Stimulated activated CD8-positive, alpha-beta memory T cell treated with anti-CD3 and anti-CD28 coated beads, Interleukin-2, amount 100 ng/mL, for 48 hours (primary cell): ENCODE results near the gene COPS4.
A peak's percentile ranks its signal among the peaks of the same experiment; 100 is the strongest.
"Not testable (repeated sequence)": the region's sequence is repeated elsewhere in the genome, so short reads cannot be mapped to it uniquely, and the experiment has no call there.

ENCODE experiments used
- DNase-seq, 2 donors: peaks; one replicate each; pipeline ENCODE4 v3.0.0-alpha.2; 2020; ENCODE audit warnings: low read depth in 2 of 2

COPS4 gene

DNA sequence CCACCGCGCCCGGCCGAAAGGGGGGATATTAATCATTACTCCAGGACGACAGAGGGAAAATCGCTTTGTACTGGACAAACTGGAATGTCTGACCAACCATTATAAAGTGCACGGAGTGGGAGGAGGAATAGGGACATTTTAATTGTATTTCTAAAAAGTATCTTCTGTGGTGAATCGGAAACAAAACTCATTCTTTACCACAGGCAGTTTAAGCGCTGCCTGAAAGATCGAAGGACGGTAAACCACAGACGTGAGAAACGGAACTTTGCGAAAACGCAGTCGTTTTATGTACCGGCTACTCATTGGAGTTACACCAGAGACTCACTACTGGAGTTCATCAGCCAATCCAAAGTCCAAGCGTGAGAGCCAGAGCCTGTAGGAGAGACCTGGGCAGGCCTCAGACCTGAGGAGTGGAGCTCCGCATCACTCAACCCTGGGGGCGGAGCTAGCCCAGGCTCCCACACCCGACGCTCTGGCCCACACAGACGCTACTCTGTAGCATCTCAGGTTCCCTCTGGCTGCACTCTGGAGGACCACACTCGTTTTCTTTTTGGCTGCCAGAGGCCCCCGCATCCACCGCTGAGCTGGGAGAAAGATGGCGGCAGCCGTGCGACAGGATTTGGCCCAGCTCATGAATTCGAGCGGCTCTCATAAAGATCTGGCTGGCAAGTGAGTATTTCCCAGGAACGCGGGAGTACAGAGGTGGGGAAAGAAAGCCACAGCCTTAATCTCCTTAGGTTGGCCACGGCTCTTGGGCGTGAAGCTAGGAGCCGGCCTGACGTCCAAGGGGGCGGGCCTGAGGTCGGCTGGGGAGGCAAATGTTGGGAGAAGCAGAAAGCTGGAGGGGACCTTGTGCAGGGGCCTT lies at the start of gene COPS4:
Gene COPS4, plus strand, starts transcription at position 554 of the 865 bp plus-strand sequence. Its CDS starts 42 bp downstream, at position 596.
- DNase-seq, result peak; percentile 91 to 92

GRCh38 chr4:82987519-82987918 lies 47.5 kb upstream of the COPS4 start:
- DNase-seq, result not testable (repeated sequence)

DNA sequence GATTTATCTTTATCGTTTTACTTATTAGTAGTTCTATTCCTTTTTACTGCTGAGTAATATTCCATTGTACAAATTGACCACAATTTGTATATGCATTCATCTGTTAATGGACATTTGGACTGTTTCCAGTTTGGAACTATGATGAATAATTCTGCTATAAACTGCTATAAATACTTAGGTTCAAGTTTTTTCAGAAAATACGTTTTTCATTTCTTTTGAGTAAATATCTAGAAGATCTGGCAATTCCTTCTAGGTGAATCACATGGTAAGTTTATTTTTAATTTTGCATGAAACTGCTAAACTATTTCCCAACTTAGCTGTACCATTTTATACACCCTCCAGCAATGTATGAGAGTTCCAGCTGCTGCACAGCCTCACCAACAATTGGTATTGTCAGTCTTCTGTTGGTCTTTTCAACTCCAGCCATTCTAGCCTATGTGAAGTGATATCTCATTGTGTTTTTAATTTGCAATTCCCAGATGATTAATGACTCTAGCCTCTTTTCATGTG lies 46.6 kb upstream of the COPS4 start:
- no peak for DNase-seq

DNA sequence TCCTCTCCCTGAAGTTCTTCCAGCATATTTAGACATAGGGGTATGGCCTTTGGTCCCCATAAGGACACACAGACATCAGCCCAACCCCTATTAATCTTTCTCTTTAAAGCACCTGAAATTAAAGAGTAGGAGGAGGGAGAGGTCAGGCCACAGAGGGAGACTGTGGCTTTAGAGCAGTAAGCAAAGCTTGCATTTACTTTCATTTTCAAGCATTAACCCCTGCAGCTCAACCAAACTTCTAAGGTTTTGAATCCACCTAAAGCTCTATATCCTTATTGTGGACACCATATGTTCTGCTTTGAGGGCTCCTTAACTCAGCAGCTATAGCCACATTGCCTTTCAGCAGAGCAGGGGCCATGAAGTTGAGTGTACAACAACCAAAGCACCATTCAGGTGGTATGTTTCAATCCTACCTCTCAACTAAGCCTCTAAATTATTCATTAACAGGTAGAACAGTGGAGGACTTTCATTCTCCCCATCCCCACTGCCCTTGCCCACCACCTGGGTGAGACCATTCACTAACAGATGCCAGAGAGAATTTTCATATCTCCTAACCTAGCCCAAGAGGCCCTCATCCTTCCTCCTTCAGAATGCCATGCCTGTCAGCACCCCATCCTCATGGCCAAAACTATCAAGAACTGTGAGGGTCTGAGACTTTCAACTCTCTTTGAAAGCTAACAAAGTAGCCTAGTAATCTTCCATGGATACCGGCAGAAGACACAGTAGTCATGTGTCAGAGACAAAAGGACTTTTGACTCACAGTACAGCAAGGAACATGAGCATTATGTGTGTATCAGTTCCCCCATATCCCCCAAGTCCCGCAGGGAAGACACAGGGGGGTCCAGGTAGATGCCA lies 45.2 kb upstream of the COPS4 start:
- no peak for DNase-seq

GRCh38 chr4:82994834-82995233 lies 40.1 kb upstream of the COPS4 start:
- no peak for DNase-seq

GRCh38 chr4:82998898-82999297 lies 36.1 kb upstream of the COPS4 start:
- no peak for DNase-seq

DNA sequence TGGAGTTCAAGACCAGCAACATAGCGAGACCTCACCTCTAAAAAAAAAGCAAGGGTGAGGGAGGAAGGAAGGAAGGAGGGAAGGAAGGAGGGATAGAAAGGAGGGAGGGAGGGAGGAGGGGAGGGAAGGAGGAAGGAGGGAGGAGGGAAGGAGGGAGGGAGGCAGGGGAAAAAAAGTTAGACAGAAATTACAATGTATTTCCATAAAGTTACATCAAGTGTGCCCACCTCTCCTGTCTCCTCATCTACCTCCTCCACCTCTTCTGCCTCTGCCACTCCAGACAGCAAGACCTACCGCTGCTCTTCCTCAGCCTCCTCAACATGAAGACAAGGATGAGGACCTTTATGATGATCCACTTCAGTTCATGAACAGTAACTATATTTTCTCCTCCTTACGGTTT lies 32.7 kb upstream of the COPS4 start:
- no peak for DNase-seq

DNA sequence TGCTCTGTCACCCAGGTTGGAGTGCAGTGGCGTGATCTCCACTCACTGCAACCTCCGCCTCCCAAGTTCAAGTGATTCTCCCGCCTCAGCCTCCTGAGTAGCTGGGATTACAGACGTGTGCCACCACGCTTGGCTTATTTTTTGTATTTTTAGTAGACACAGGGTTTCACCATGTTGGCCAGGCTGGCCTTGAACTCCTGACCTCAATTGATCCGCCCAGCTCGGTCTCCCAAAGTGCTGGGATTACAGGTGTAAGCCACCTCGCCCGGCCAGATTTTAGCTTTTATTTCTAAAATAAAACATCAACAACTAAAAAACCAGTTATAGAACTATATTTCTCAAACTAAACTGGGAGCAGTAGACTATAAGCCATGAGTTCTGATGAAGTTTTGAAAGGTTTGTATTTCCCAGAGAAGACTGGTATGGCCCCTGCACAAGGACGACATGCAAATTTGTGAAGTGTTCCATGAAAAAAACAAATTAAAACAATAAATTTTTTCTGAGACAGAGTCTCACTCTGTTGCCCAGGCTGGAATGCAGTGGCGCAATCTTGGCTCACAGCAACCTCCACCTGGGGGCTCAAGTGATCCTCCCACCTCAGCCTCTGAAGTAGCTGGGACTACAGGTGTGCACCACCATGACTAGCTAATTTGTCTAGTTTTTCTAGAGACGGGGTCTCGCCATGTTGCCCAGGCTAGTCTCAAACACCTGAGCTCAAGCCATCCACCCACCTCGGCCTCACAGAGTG lies 31.8 kb upstream of the COPS4 start:
- not testable (repeated sequence) for DNase-seq

DNA sequence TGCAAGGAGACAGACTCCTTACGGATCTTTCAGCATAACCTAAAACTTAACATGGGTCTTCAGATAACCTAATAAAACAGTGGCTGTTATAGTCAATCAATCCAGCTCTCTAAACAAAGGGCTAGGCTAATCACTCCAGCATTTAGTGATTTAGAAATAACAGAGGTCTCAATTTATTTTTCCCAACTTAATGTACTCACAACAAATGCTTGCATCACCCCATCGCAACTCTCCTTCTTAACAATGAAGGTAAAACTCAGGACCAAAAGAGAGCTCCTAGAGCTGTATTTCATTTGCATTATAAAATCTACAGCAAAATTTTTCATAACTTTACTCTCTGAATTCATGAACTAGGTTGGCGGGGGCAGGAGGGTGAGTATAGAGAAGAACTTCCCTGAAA lies 25.5 kb upstream of the COPS4 start:
- no peak for DNase-seq

- no peak for DNase-seq
These were observed 24.9 kb upstream of the COPS4 start for GRCh38 chr4:83010111-83010521.

DNA sequence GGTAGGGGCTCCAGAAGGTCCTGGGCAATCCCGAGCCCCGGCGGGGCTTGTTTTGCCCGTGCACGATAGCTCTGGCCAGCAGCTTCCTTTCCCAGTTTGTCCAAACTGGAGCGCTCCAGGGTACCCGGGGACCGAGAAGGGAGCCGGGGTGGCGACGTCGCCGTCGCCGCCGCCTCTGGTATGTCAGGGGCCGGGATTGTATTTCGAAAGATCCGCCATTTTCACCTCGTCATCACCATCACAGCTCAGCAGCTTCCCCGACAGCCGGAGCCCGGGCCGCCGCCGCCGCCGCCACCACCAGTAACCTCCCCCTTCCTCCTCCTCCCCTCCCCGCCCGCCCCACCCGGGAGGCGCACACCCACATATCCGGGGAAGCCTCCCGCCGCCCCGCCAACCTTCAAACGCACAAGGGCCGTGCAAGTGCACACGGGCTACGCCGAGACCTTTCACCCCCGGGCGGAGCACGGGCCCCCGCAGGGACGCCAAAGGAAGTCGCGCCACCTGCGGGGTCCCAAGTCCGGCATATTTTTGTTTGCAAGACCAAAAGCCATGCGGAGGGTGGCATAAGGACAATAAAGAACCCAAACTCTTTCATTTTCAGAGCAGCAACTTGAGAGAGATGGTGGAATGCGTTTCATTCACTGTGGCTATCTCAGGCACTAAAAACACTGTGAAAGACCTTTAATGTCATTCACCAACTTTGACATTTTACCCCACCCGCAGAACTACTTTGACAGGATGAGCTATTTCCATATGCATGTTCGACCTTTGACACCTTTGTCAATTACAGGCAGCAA lies 24.3 kb upstream of the COPS4 start, which contains the start of gene LIN54:
Gene LIN54, minus strand, starts transcription at position 302 of the 797 bp plus-strand sequence. CDS start 25,979 bp downstream, outside the sequence.
- DNase-seq, result peak; percentile 72 to 73

GRCh38 chr4:83011689-83012199 lies 23.2 kb upstream of the COPS4 start:
- no peak for DNase-seq

GRCh38 chr4:83012200-83012686 lies 22.7 kb upstream of the COPS4 start:
- DNase-seq, result peak in 1 of 2 donors; percentile 18

DNA sequence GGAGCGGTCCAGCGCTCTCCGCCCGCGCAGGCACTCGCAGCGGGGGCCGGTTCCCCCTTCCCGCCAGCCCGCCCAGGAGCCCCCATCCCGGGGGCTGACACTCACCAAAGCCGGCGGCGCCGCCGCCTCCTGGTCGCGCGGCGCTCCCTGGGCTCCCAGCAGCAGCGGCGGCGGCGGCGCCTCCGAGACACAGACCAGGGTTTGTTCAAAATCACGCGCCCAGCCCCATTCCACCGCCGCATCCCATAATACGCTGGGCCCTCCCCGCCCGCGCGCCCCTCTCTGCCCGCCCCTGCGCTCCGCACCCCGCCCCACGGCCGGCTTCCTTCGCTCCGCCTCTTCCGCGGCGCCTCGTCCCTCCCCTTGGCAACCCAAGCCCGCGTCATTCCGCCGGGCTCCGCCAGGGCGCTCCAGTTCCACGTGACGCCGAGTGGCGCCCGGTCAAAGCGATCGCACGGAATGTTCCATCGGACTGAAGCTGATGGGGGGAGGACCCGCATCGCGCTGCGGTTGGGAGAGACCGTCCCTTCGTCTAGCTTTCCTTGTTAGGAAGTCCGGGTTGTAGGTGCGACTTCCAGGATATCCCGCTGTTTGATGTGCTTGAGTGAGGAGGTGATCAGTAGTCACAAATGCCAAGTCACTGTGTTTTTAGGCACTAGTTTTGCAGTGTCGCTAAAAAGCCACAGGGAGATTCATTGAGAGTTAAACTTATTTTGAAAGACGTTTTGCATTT lies 22.1 kb upstream of the COPS4 start:
- peak; percentile 95 to 97 for DNase-seq

- DNase-seq, result no peak
These were observed 21.5 kb upstream of the COPS4 start for GRCh38 chr4:83013420-83013867.

DNA sequence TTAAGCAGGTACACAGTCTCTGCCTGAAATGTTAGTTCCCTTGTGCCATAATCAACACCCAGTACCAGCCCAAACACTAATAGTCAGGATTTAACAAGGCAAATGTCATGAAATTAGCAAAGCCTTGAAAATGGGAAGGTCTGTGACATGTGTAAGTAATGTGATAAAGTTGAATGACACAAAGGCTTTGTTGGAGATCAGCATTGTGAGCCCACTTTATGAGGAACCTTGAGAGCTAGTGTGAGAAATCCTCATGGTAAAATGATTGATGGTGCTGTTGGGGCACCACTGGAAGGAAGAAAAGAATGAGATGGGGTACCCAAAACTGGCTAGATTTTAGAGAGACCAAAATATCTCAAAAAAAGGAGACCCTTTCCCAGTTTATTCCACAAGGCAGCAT lies 21.1 kb upstream of the COPS4 start:
- DNase-seq, result no peak

GRCh38 chr4:83019794-83020494 lies 15.0 kb upstream of the COPS4 start:
- DNase-seq, result no peak

- no peak for DNase-seq
These were observed 12.1 kb upstream of the COPS4 start for GRCh38 chr4:83022724-83023450.
